Brain pericyte (primary cell): Measurements from ENCODE around the gene TMEM132D.
"Not testable (repeated sequence)": the region's sequence is repeated elsewhere in the genome, so short reads cannot be mapped to it uniquely, and the experiment has no call there.

ENCODE experiments used
- DNase-seq: peaks from one replicate; pipeline ENCODE4 v3.0.0-alpha.2; 2012; ENCODE audit warnings: low read depth, low spot score

TMEM132D gene

GRCh38 chr12:129069886-129070285 lies 833.9 kb downstream of the TMEM132D start:
- DNase-seq = no peak

GRCh38 chr12:129068684-129069083 lies 835.1 kb downstream of the TMEM132D start:
- no peak for DNase-seq

- no peak for DNase-seq
Observed at GRCh38 chr12:129067491-129067890, 836.3 kb downstream of the TMEM132D start.

- DNase-seq = no peak
Observed at GRCh38 chr12:129064209-129064855, 839.5 kb downstream of the TMEM132D start.

- DNase-seq = no peak
Observed at GRCh38 chr12:129063600-129063999, 840.2 kb downstream of the TMEM132D start.

GRCh38 chr12:129053232-129053631 lies 850.6 kb downstream of the TMEM132D start:
- no peak for DNase-seq

- DNase-seq = no peak
Observed at GRCh38 chr12:129052373-129052772, 851.5 kb downstream of the TMEM132D start.

- no peak for DNase-seq
Observed at GRCh38 chr12:129049917-129050316, 853.9 kb downstream of the TMEM132D start.

- not testable (repeated sequence) for DNase-seq
Observed at GRCh38 chr12:129043334-129043733, 860.5 kb downstream of the TMEM132D start.

GRCh38 chr12:129036135-129036534 lies 867.7 kb downstream of the TMEM132D start:
- no peak for DNase-seq

GRCh38 chr12:129034558-129035289 lies 869.1 kb downstream of the TMEM132D start:
- no peak for DNase-seq

- DNase-seq = no peak
Observed at GRCh38 chr12:129028844-129029243, 875.0 kb downstream of the TMEM132D start.

- no peak for DNase-seq
Observed at GRCh38 chr12:129025055-129025454, 878.8 kb downstream of the TMEM132D start.
